PC-9 (cell line): ENCODE results near the gene DIRAS1. TPM values are rescaled to one million over a fixed set of nuclear protein-coding genes. Genes with fewer than 3 reads are reported as not detected.

ENCODE experiments used
- BruUV-seq: library from RNA; stranded (reverse); fragments of 400-500 nt; replicated peaks from 2 replicates; lab custom pipeline; 2021; lab: Mats Ljungman, UMichigan
- CTCF ChIA-PET: fragments of 300-600 bp; sonication (Branson Sonifier 250); formaldehyde crosslinking; loops from one replicate; lab custom pipeline; 2022; ENCODE audit warnings: antibody characterized with exemption; lab: Charles Lee
- POLR2A ChIA-PET: fragments of 300-600 bp; sonication (Branson Sonifier 250); formaldehyde crosslinking; loops from one replicate; lab custom pipeline; 2022; ENCODE audit warnings: antibody characterized with exemption; ENCODE audit not compliant: unreplicated experiment; lab: Charles Lee
- DNase-seq, 2 experiments: peaks; one replicate each; pipeline versions ENCODE4 v3.0.0 to v3.0.0-alpha.2; 2015 to 2022; ENCODE audit warnings: mixed read lengths in 1 of 2
- H2AFZ ChIP-seq: fragments of 200-600 bp; sonication (generic); 2 replicates; pipeline ENCODE4 v1.8.1; 2017; ENCODE audit warnings: antibody characterized with exemption
- H3F3A ChIP-seq: fragments of 200-600 bp; sonication (generic); 2 replicates; pipeline ENCODE4 v1.8.1; 2017; ENCODE audit warnings: antibody characterized with exemption, mild to moderate bottlenecking, low read depth; ENCODE audit not compliant: insufficient read depth
- H3K27ac ChIP-seq: fragments of 200-600 bp; sonication (generic); 2 replicates; pipeline ENCODE4 v1.6.1; 2016; ENCODE audit warnings: mixed run types
- H3K27me3 ChIP-seq: fragments of 200-600 bp; sonication (generic); 2 replicates; pipeline ENCODE4 v1.6.1; 2016; ENCODE audit warnings: low read depth, mixed run types; ENCODE audit not compliant: insufficient read depth
- H3K36me3 ChIP-seq: fragments of 200-600 bp; sonication (generic); 2 replicates; pipeline ENCODE4 v1.6.1; 2016; ENCODE audit warnings: low read depth, mixed run types
- H3K4me1 ChIP-seq: fragments of 200-600 bp; sonication (generic); replicated peaks from 2 replicates; pipeline ENCODE4 v1.6.1; 2016; ENCODE audit warnings: mixed run types; ENCODE audit not compliant: insufficient read depth
- H3K4me2 ChIP-seq: fragments of 200-600 bp; sonication (generic); 2 replicates; pipeline ENCODE4 v1.6.1; 2017; ENCODE audit warnings: mixed run types
- H3K4me3 ChIP-seq: fragments of 200-600 bp; sonication (generic); 2 replicates; pipeline ENCODE4 v1.6.1; 2016; ENCODE audit warnings: mixed run types
- H3K79me2 ChIP-seq: fragments of 200-600 bp; sonication (generic); 2 replicates; pipeline ENCODE4 v1.6.1; 2017; ENCODE audit warnings: low read depth, mixed run types
- H3K9me2 ChIP-seq: fragments of 200-600 bp; sonication (generic); 2 replicates; pipeline ENCODE4 v1.8.1; 2017; ENCODE audit warnings: mild to moderate bottlenecking; ENCODE audit not compliant: insufficient read depth
- H3K9me3 ChIP-seq: fragments of 200-600 bp; sonication (generic); 2 replicates; pipeline ENCODE4 v1.8.1; 2016; ENCODE audit warnings: low read depth; ENCODE audit not compliant: insufficient read depth
- H4K20me1 ChIP-seq: fragments of 200-600 bp; sonication (generic); 2 replicates; pipeline ENCODE4 v1.8.1; 2017; ENCODE audit not compliant: insufficient read depth
- EZH2 ChIP-seq: fragments of 200-600 bp; sonication (generic); IDR thresholded peaks from 2 replicates; pipeline ENCODE4 v1.8.0; 2017; ENCODE audit warnings: antibody characterized with exemption, low read depth
- intact Hi-C: fragments of 100-400 bp; cut with micrococcal nuclease; formaldehyde crosslinking; loops from one replicate; pipeline ENCODE4 v1.10.0; 2022; ENCODE audit not compliant: unreplicated experiment
- total RNA-seq: library from RNA; stranded (reverse); gene quantifications from 2 replicates; pipeline ENCODE4 v1.2.3, GENCODE V29; 2021
- TF ChIP-seq, protein P1 (sequence below): fragments of 200-600 bp; sonication (generic); conservative IDR thresholded peaks from 2 replicates; pipeline ENCODE4 v1.6.1; 2017; ENCODE audit warnings: mixed run types, antibody characterized with exemption, mild to moderate bottlenecking, moderate library complexity

DIRAS1 gene
- total RNA-seq, 1 experiment from 2014 or later: 0.57 TPM

DNA sequence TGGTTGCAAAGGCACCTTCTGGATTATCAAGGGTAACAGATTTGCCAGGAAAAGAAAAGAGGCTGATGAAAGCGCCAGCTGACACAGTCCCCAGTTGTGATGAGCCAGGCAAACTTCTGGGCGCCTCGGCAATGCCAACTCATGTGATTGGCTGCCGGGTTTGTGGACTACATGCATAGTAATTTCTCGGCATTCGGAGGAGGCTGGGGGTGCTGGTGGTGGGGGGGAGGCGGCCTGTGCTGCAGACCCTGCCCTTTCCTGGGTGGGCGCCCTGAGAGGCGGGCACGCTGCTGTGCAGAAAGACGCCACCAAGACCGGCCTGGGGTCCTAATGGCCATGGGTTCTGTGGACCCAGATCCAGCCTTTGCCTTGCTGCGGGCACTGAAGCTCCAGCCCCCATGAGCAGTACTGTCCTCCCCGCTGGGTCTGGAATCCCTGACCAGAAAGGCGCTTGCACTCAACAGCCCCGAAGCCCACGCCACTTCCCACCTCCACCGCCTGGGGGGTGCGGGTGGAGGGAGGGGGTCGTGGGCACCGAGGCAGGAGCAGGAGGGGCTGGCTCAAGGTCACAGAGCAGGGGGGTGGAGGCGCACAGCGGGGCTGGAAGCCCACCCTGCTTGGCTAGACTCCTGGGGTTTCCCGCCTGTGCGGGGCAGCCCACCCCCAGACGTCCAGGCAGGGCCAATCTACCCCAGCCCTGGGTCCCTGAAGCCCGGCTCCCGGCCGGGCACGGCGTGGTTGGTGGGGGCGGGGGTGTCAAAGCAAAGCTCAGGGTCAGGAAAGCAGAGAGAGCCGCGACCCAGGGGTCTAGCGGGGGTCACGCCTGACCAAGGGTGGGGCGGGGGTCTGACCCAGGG lies 1.0 kb downstream of the DIRAS1 start:
- Histone ChIP-seq H3F3A (no peaks in the 10 kb centered on the region), H3K4me2 (no peak overlapping the region), H3K27ac (no peak overlapping the region), H3K9me3 (no peaks in the 10 kb centered on the region), H3K4me3 (no peak overlapping the region), H2AFZ (no peak overlapping the region), H3K4me1 (0 out of 2 replicates have a peak, but pooled peaks cover 7% of the 10 kb centered on the region), H3K27me3 (peaks cover 35% of the 10 kb centered on the region), H3K79me2 (no peaks in the 10 kb centered on the region), H4K20me1 (no peaks in the 10 kb centered on the region), H3K9me2 (no peaks in the 10 kb centered on the region), H3K36me3 (no peaks in the 10 kb centered on the region)
- CTCF ChIA-PET: no interaction called here
- TF ChIP-seq EZH2: no peak
- TF ChIP-seq, protein P1, sequence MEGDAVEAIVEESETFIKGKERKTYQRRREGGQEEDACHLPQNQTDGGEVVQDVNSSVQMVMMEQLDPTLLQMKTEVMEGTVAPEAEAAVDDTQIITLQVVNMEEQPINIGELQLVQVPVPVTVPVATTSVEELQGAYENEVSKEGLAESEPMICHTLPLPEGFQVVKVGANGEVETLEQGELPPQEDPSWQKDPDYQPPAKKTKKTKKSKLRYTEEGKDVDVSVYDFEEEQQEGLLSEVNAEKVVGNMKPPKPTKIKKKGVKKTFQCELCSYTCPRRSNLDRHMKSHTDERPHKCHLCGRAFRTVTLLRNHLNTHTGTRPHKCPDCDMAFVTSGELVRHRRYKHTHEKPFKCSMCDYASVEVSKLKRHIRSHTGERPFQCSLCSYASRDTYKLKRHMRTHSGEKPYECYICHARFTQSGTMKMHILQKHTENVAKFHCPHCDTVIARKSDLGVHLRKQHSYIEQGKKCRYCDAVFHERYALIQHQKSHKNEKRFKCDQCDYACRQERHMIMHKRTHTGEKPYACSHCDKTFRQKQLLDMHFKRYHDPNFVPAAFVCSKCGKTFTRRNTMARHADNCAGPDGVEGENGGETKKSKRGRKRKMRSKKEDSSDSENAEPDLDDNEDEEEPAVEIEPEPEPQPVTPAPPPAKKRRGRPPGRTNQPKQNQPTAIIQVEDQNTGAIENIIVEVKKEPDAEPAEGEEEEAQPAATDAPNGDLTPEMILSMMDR: no peak
- POLR2A ChIA-PET: no interaction called here
- no peak for DNase-seq
- intact Hi-C loops: no loop called here
- no TSS peak for BruUV-seq

DNA sequence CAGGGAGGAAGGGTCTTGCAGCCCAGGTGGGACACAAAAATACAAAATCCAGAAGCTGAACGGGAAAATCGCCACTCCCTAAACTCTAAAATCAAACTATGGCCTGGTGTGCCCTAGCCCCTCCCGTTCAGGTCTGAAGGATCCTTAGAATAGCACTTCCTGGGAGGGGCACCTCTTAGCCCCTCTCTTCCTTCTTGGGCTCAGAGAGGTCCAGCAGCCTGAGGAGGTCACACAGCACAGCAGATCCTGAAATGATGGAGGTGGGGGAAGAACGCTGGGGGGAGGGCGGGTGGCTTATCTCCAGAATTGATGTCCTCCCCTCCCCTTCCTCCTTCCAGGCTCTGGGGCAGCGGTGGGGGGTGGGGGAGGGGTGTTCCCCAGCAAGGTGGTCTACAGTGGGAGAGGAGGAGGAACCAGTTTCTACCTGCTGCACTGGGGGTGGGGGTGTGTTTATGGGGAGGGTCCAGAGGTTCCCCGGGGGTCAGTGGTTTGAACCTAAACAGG lies 1.9 kb downstream of the DIRAS1 start:
- intact Hi-C loops: no loop called here
- Histone ChIP-seq H3K9me2 (no peaks in the 10 kb centered on the region), H3K36me3 (no peaks in the 10 kb centered on the region), H3K4me1 (0 out of 2 replicates have a peak, but pooled peaks cover 7% of the 10 kb centered on the region), H3K79me2 (no peaks in the 10 kb centered on the region), H3K4me3 (no peak overlapping the region), H3K4me2 (no peak overlapping the region), H2AFZ (no peak overlapping the region), H3K27me3 (peaks cover 40% of the 10 kb centered on the region), H3K9me3 (no peaks in the 10 kb centered on the region), H3K27ac (no peak overlapping the region), H3F3A (no peaks in the 10 kb centered on the region), H4K20me1 (no peaks in the 10 kb centered on the region)
- no peak for DNase-seq
- BruUV-seq: no TSS peak
- CTCF ChIA-PET: no interaction called here
- POLR2A ChIA-PET: no interaction called here
- TF ChIP-seq EZH2: no peak
- TF ChIP-seq, protein P1: no peak

DNA sequence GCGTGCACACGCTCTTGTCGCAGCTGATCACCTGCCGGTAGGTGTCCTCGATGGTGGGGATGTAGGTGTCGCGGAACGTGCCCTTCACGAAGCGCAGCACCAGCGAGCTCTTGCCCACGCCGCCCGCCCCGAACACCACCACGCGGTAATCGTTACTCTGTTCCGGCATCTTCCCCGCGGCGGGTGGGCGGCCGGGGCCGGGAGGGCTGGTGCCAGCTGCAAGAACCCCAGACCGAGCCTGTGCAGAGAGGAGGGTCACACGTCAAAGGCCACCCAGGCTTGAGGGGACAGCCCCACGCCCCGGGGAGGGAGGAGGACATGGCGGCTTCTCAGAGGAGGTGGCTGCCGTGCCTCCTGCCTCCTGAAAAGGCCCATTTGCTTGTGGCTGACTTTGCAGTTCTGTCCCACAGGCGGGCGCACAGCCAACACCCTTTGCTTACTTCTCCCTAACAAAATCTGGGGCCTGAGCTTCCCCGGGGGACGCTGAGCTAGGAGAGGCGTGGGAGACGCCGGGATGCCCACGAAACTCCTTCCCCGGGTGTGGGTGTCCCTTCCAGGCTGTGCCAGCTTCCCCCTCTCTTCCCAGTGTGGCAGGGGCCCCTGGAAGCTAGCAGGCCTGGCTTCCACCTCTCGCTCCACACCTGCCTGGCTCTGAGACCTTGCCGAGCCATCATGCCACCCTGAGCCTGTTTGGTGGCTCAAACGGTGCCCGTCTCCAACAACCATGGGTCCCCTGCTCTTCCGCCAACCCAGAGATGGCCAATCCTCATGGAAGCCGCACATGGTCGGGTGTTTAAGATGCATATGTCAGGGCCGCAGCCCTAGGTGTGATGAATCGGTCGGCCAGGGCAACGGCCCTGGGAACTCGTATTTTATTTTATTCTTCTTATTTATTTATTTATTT lies 3.3 kb downstream of the DIRAS1 start:
- H3K4me3 ChIP-seq: no peak overlapping the region
- H3K27ac ChIP-seq: no peak overlapping the region
- CTCF ChIA-PET: no interaction called here
- H2AFZ ChIP-seq: no peak overlapping the region
- 0 out of 2 replicates have a peak, but pooled peaks cover 2% of the 10 kb centered on the region for H3K4me1 ChIP-seq
- H3K27me3 ChIP-seq: peaks cover 40% of the 10 kb centered on the region
- no peak for DNase-seq
- H4K20me1 ChIP-seq: no peaks in the 10 kb centered on the region
- no peak overlapping the region for H3K4me2 ChIP-seq
- no TSS peak for BruUV-seq
- POLR2A ChIA-PET: no interaction called here
- no peaks in the 10 kb centered on the region for H3K9me3 ChIP-seq
- H3K36me3 ChIP-seq: no peaks in the 10 kb centered on the region
- intact Hi-C loops: no loop called here
- no peaks in the 10 kb centered on the region for H3K9me2 ChIP-seq
- no peaks in the 10 kb centered on the region for H3K79me2 ChIP-seq
- no peaks in the 10 kb centered on the region for H3F3A ChIP-seq
- TF ChIP-seq, protein P1: no peak
- TF ChIP-seq EZH2: no peak
